ENCODE data around the gene KRTAP10-2.

- TF ChIP-seq EZH2 (IDR thresholded peaks at IDR 0.05; ENCODE audit: borderline replicate concordance, low read depth, low read length, severe bottlenecking) (no peak), CTCF (IDR thresholded peaks at IDR 0.05; ENCODE audit: borderline replicate concordance, extremely low read depth, low read length, poor library complexity, severe bottlenecking) (no peak)
Observed at GRCh38 chr21:44571296-44571695, 20.0 kb upstream of the KRTAP10-2 start.
